Measurements from ENCODE around the gene INTS12.
A peak's percentile ranks its signal among the peaks of the same experiment; 100 is the strongest.
"Not testable (repeated sequence)": the region's sequence is repeated elsewhere in the genome, so short reads cannot be mapped to it uniquely, and the experiment has no call there.

Gene INTS12

DNA sequence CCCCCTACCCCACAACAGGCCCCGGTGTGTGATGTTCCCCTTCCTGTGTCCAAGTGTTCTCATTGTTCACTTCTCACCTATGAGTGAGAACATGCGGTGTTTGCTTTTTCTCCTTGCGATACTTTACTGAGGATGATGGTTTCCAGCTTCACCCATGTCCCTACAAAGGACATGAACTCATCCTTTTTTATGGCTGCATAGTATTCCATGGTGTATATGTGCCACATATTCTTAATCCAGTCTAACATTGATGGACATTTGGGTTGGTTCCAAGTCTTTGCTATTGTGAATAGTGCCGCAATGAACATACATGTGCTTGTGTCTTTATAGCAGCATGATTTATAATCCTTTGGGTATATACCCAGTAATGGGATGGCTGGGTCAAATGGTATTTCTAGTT is 21.4 kb upstream of the INTS12 start:
- H3K4me3 ChIP-seq (ENCODE audit: low read depth, low read length); H3K4me1 ChIP-seq (ENCODE audit: control insufficient read depth, insufficient read depth, low read length); CTCF ChIA-PET; H3K9me3 ChIP-seq (ENCODE audit: control insufficient read depth, insufficient read depth, low read depth, low read length); POLR2A ChIA-PET; H3K27ac ChIP-seq (ENCODE audit: extremely low read depth, low read depth, low read length): not testable (repeated sequence)
- peak; percentile 66 for TF ChIP-seq ZNF146 (tag by site-specific recombination; IDR thresholded peaks at IDR 0.05)
- peaks cover 6 to 29% of the 10 kb centered on the region in 2 experiments for H3K36me3 ChIP-seq (ENCODE audit: control insufficient read depth in 2 of 2, insufficient read depth in 1 of 2, low read length in 2 of 2)

DNA sequence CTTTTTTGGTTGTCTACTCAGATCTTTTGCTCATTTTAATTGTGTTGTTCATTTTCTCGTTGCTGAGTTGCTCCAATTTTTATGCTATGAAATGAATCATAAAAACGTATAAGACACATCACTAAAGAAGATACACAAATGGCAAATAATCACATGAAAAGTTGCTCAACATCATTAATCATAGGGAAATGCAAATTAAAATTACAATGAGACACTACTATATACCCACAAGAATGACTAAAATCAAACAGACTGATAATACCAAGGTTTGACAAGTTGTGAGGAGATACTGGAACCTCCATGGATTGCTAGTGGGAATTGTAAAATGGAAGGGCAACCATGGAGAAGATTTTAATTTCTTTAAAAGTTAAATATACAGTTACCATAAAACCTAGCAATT is 17.1 kb upstream of the INTS12 start:
- POLR2A ChIA-PET: no interaction called here
- Histone ChIP-seq H3K4me3 (ENCODE audit: low read depth, low read length) (no peak overlapping the region), H3K4me1 (ENCODE audit: control insufficient read depth, insufficient read depth, low read length) (no peaks in the 10 kb centered on the region), H3K36me3 (ENCODE audit: control insufficient read depth in 2 of 2, insufficient read depth in 1 of 2, low read length in 2 of 2) (peaks cover 6 to 34% of the 10 kb centered on the region in 2 experiments), H3K9me3 (ENCODE audit: control insufficient read depth, insufficient read depth, low read depth, low read length) (no peaks in the 10 kb centered on the region), H3K27ac (ENCODE audit: extremely low read depth, low read depth, low read length) (no peak overlapping the region)
- TF ChIP-seq ZXDB (tag by site-specific recombination; IDR thresholded peaks at IDR 0.05) (no peak), ZNF558 (tag by site-specific recombination; IDR thresholded peaks at IDR 0.05) (no peak), ZNF19 (tag by site-specific recombination; IDR thresholded peaks at IDR 0.05; ENCODE audit: low read depth) (no peak), ZNF10 (tag by site-specific recombination; IDR thresholded peaks at IDR 0.05) (no peak), ZBTB17 (tag by site-specific recombination; IDR thresholded peaks at IDR 0.05) (no peak), ZNF2 (tag by site-specific recombination; IDR thresholded peaks at IDR 0.05) (no peak), SETDB1 (IDR thresholded peaks at IDR 0.05; ENCODE audit: insufficient read length, low read length) (no peak), ZNF707 (tag by site-specific recombination; IDR thresholded peaks at IDR 0.05) (no peak), ZNF792 (tag by site-specific recombination; IDR thresholded peaks at IDR 0.05) (no peak), ZNF670 (tag by site-specific recombination; IDR thresholded peaks at IDR 0.05; ENCODE audit: low read depth) (no peak), ZNF114 (tag by site-specific recombination; IDR thresholded peaks at IDR 0.05) (no peak), ZNF416 (tag by site-specific recombination; IDR thresholded peaks at IDR 0.05) (no peak), ZNF404 (tag by site-specific recombination; IDR thresholded peaks at IDR 0.05) (no peak), ZNF777 (tag by site-specific recombination; IDR thresholded peaks at IDR 0.05; ENCODE audit: borderline replicate concordance) (no peak), ZFP41 (tag by site-specific recombination; IDR thresholded peaks at IDR 0.05; ENCODE audit: borderline replicate concordance) (no peak), SP7 (tag by site-specific recombination; IDR thresholded peaks at IDR 0.05) (no peak), TRIM28 (IDR thresholded peaks at IDR 0.05; ENCODE audit: borderline replicate concordance, low read length) (no peak), ZNF121 (tag by site-specific recombination; IDR thresholded peaks at IDR 0.05) (no peak)
- TF ChIP-seq, protein P1, sequence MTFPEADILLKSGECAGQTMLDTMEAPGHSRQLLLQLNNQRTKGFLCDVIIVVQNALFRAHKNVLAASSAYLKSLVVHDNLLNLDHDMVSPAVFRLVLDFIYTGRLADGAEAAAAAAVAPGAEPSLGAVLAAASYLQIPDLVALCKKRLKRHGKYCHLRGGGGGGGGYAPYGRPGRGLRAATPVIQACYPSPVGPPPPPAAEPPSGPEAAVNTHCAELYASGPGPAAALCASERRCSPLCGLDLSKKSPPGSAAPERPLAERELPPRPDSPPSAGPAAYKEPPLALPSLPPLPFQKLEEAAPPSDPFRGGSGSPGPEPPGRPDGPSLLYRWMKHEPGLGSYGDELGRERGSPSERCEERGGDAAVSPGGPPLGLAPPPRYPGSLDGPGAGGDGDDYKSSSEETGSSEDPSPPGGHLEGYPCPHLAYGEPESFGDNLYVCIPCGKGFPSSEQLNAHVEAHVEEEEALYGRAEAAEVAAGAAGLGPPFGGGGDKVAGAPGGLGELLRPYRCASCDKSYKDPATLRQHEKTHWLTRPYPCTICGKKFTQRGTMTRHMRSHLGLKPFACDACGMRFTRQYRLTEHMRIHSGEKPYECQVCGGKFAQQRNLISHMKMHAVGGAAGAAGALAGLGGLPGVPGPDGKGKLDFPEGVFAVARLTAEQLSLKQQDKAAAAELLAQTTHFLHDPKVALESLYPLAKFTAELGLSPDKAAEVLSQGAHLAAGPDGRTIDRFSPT (tag by site-specific recombination; IDR thresholded peaks at IDR 0.05): no peak
- TF ChIP-seq, protein P2, sequence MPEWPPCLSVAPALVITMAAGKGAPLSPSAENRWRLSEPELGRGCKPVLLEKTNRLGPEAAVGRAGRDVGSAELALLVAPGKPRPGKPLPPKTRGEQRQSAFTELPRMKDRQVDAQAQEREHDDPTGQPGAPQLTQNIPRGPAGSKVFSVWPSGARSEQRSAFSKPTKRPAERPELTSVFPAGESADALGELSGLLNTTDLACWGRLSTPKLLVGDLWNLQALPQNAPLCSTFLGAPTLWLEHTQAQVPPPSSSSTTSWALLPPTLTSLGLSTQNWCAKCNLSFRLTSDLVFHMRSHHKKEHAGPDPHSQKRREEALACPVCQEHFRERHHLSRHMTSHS (tag by site-specific recombination; IDR thresholded peaks at IDR 0.05): no peak
- CTCF ChIA-PET: no interaction called here

DNA sequence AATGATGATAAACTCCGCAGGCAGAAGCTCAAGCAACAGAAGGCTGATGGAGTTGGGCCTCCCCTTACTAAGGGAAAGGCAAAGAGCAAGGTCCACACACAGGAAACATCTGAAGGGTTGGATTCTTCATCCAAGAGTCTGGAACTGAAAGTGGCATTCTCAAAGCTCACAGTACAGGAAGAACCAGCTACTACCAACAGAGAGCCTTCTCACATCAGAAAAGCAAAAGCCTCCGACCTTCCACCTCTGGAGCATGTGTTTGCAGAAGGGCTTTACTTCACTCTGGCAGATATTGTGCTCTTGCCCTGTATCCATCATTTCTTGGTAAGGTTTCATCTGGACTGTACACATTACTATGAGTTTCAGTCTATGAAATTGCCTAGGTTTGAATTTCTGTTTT is 10.7 kb upstream of the INTS12 start:
- H3K4me3 ChIP-seq (ENCODE audit: low read depth, low read length): no peak overlapping the region
- no peaks in the 10 kb centered on the region for H3K4me1 ChIP-seq (ENCODE audit: control insufficient read depth, insufficient read depth, low read length)
- POLR2A ChIA-PET: no interaction called here
- CTCF ChIA-PET: interaction anchor here (1.0 to 1.6 kb wide), 2 partner anchors 9 to 488 kb away, joined by 3 to 6 read pairs; no protein-coding TSS in a partner anchor
- H3K36me3 ChIP-seq (ENCODE audit: control insufficient read depth in 2 of 2, insufficient read depth in 1 of 2, low read length in 2 of 2): peaks cover 0 to 29% of the 10 kb centered on the region in 2 experiments; a peak in 1 of 3 replicates
- no peak overlapping the region for H3K27ac ChIP-seq (ENCODE audit: extremely low read depth, low read depth, low read length)
- no peaks in the 10 kb centered on the region for H3K9me3 ChIP-seq (ENCODE audit: control insufficient read depth, insufficient read depth, low read depth, low read length)
- TF ChIP-seq TRIM28 (IDR thresholded peaks at IDR 0.05; ENCODE audit: borderline replicate concordance, low read length) (no peak), ZNF146 (tag by site-specific recombination; IDR thresholded peaks at IDR 0.05) (no peak), ZNF621 (tag by site-specific recombination; IDR thresholded peaks at IDR 0.05) (no peak), BCL11A (tag by site-specific recombination; IDR thresholded peaks at IDR 0.05; ENCODE audit: low read depth) (no peak)
- TF ChIP-seq, protein P3, sequence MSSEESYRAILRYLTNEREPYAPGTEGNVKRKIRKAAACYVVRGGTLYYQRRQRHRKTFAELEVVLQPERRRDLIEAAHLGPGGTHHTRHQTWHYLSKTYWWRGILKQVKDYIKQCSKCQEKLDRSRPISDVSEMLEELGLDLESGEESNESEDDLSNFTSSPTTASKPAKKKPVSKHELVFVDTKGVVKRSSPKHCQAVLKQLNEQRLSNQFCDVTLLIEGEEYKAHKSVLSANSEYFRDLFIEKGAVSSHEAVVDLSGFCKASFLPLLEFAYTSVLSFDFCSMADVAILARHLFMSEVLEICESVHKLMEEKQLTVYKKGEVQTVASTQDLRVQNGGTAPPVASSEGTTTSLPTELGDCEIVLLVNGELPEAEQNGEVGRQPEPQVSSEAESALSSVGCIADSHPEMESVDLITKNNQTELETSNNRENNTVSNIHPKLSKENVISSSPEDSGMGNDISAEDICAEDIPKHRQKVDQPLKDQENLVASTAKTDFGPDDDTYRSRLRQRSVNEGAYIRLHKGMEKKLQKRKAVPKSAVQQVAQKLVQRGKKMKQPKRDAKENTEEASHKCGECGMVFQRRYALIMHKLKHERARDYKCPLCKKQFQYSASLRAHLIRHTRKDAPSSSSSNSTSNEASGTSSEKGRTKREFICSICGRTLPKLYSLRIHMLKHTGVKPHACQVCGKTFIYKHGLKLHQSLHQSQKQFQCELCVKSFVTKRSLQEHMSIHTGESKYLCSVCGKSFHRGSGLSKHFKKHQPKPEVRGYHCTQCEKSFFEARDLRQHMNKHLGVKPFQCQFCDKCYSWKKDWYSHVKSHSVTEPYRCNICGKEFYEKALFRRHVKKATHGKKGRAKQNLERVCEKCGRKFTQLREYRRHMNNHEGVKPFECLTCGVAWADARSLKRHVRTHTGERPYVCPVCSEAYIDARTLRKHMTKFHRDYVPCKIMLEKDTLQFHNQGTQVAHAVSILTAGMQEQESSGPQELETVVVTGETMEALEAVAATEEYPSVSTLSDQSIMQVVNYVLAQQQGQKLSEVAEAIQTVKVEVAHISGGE (tag by site-specific recombination; conservative IDR thresholded peaks at IDR 0.05; ENCODE audit: low read depth): no peak
- TF ChIP-seq, protein P4, sequence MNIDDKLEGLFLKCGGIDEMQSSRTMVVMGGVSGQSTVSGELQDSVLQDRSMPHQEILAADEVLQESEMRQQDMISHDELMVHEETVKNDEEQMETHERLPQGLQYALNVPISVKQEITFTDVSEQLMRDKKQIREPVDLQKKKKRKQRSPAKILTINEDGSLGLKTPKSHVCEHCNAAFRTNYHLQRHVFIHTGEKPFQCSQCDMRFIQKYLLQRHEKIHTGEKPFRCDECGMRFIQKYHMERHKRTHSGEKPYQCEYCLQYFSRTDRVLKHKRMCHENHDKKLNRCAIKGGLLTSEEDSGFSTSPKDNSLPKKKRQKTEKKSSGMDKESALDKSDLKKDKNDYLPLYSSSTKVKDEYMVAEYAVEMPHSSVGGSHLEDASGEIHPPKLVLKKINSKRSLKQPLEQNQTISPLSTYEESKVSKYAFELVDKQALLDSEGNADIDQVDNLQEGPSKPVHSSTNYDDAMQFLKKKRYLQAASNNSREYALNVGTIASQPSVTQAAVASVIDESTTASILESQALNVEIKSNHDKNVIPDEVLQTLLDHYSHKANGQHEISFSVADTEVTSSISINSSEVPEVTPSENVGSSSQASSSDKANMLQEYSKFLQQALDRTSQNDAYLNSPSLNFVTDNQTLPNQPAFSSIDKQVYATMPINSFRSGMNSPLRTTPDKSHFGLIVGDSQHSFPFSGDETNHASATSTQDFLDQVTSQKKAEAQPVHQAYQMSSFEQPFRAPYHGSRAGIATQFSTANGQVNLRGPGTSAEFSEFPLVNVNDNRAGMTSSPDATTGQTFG (tag by site-specific recombination; IDR thresholded peaks at IDR 0.05; ENCODE audit: borderline replicate concordance): no peak

Data from HEK293 (cell line).